ENCODE results near the gene CDC42EP1. TPM values are rescaled to one million over a fixed set of nuclear protein-coding genes. Genes with fewer than 3 reads are reported as not detected.
"Not testable (repeated sequence)": the region's sequence is repeated elsewhere in the genome, so short reads cannot be mapped to it uniquely, and the experiment has no call there.

The CDC42EP1 gene
- total RNA-seq, 1 donor from 2014 or later: 1.0 TPM

GRCh38 chr22:37525073-37525745 is 35.1 kb upstream of the CDC42EP1 start:
- peaks cover 33% of the 10 kb centered on the region for H3K27me3 Mint-ChIP-seq
- H3K4me1 Mint-ChIP-seq: peaks cover 13% of the 10 kb centered on the region
- H3K36me3 Mint-ChIP-seq (ENCODE audit: low read depth): no peaks in the 10 kb centered on the region
- no peak for DNase-seq
- intact Hi-C loops (cut with micrococcal nuclease): no loop called here
- no peak overlapping the region for H3K4me3 Mint-ChIP-seq
- H3K9me3 Mint-ChIP-seq: no peaks in the 10 kb centered on the region
- peak overlapping the region; percentile 37 for H3K27ac Mint-ChIP-seq

GRCh38 chr22:37525746-37526350 is 34.4 kb upstream of the CDC42EP1 start:
- peaks cover 13% of the 10 kb centered on the region for H3K4me1 Mint-ChIP-seq
- H3K27ac Mint-ChIP-seq: peak overlapping the region; percentile 65
- intact Hi-C loops (cut with micrococcal nuclease): no loop called here
- H3K27me3 Mint-ChIP-seq: peaks cover 29% of the 10 kb centered on the region
- DNase-seq: no peak
- no peaks in the 10 kb centered on the region for H3K36me3 Mint-ChIP-seq (ENCODE audit: low read depth)
- no peak overlapping the region for H3K4me3 Mint-ChIP-seq
- H3K9me3 Mint-ChIP-seq: no peaks in the 10 kb centered on the region

- no peak for DNase-seq
- intact Hi-C loops (cut with micrococcal nuclease): no loop called here
- peaks cover 26% of the 10 kb centered on the region for H3K27me3 Mint-ChIP-seq
- H3K9me3 Mint-ChIP-seq: no peaks in the 10 kb centered on the region
- H3K27ac Mint-ChIP-seq: no peak overlapping the region
- no peaks in the 10 kb centered on the region for H3K36me3 Mint-ChIP-seq (ENCODE audit: low read depth)
- H3K4me1 Mint-ChIP-seq: peaks cover 13% of the 10 kb centered on the region
- no peak overlapping the region for H3K4me3 Mint-ChIP-seq
These were observed 33.9 kb upstream of the CDC42EP1 start for GRCh38 chr22:37526376-37526775.

DNA sequence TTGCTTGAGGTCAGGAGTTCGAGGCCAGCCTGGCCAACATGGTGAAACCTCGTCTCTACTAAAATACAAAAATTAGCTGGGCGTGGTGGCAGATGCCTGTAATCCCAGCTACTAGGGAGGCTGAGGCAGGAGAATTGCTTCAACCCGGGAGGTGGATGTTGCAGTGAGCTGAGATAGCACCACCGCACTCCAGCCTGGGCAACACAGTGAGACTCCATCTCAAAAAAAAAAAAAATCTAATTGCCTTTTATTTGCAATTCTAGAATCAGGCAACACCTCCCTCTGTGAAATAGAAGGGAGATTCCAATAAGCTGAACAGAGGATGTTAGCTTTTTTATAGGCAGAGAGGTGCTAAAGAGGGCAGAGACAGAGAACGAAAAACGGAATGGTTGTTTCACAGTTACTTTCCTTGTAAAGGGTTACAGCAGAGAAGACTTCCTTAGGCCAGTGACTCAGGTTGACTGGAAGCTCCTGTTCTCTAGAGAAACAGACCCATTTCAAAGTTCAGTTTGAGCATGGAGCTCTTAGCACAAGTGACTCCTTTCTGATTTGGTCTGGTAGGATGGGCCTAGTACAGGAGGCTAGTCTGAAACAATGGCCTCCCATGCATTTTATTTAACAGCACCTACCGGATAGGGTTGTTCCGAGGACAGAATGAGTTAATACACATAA is 33.1 kb upstream of the CDC42EP1 start:
- H3K27ac Mint-ChIP-seq; DNase-seq; H3K4me3 Mint-ChIP-seq; H3K36me3 Mint-ChIP-seq (ENCODE audit: low read depth); H3K9me3 Mint-ChIP-seq; intact Hi-C loops (cut with micrococcal nuclease): not testable (repeated sequence)
- Mint-ChIP-seq H3K27me3 (peaks cover 19% of the 10 kb centered on the region), H3K4me1 (peaks cover 13% of the 10 kb centered on the region)

- H3K9me3 Mint-ChIP-seq; intact Hi-C loops (cut with micrococcal nuclease): not testable (repeated sequence)
These were observed 32.3 kb upstream of the CDC42EP1 start for GRCh38 chr22:37527952-37528351.

DNA sequence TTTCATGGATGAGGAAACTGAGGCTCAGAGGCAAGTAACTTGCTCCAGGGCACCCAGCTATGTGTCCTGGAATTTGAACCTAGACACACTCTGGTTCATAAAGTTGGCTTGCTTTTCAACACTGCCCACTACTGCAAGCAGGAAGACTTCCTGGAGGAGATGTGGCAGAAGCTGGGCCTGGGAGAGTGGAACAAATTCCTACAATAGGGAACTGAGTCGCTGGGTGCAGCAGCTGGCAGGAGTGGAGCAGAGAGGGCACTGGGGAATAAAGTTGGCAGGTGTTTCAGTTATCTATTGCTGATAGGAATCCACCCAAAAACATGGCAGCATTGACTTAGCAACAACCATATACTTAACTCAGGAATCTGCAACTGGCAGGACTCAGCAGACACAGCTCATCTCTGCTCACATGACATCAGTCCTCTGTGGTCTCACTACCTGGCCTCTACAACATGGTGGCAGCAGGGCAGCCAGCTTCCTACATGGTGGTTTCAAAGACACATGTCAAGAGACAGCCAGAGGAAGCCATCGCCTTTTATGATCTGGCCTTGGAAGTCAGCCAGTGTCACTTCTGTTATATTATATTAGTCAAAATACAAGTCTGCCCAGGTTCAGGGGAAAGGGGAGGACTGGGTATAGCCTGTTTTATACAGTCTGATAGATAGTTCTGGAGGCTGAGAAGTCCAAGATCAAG is 30.5 kb upstream of the CDC42EP1 start:
- DNase-seq: no peak
- H3K36me3 Mint-ChIP-seq (ENCODE audit: low read depth): no peaks in the 10 kb centered on the region
- H3K4me3 Mint-ChIP-seq: no peak overlapping the region
- H3K4me1 Mint-ChIP-seq: peaks cover 26% of the 10 kb centered on the region
- H3K9me3 Mint-ChIP-seq: no peaks in the 10 kb centered on the region
- intact Hi-C loops (cut with micrococcal nuclease): no loop called here
- H3K27me3 Mint-ChIP-seq: peaks cover 7% of the 10 kb centered on the region
- H3K27ac Mint-ChIP-seq: no peak overlapping the region

More at GRCh38 chr22:37527952-37528351, 32.3 kb upstream of the CDC42EP1 start:
- Mint-ChIP-seq H3K4me1 (peaks cover 13% of the 10 kb centered on the region), H3K27me3 (peaks cover 11% of the 10 kb centered on the region)
- not testable (repeated sequence) for H3K27ac Mint-ChIP-seq; DNase-seq; H3K36me3 Mint-ChIP-seq (ENCODE audit: low read depth); H3K4me3 Mint-ChIP-seq

DNA sequence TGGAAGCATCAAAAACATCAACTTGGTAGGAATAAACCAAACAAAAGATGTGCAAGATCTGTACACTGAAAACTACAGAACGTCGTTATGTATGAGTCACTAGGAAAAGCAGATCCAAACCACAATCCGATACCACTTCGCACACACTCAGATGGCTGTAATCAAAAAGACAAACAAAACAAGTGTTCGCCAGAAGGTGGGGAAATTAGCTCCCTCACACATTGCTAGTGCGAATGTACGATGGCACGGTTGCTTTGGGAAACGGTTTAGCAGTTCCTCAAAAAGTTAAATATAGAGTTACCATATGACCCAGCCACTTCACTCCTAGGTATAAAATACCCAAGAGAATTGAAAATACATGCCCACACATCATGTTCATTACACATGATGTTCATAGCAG is 26.3 kb upstream of the CDC42EP1 start:
- H3K36me3 Mint-ChIP-seq (ENCODE audit: low read depth): no peaks in the 10 kb centered on the region
- H3K4me1 Mint-ChIP-seq: peaks cover 27% of the 10 kb centered on the region
- intact Hi-C loops (cut with micrococcal nuclease): no loop called here
- H3K27me3 Mint-ChIP-seq: peaks cover 8% of the 10 kb centered on the region
- H3K9me3 Mint-ChIP-seq: no peaks in the 10 kb centered on the region
- DNase-seq: peak; percentile 73
- peak overlapping the region; percentile 11 for H3K4me3 Mint-ChIP-seq
- H3K27ac Mint-ChIP-seq: peak overlapping the region; percentile 65

DNA sequence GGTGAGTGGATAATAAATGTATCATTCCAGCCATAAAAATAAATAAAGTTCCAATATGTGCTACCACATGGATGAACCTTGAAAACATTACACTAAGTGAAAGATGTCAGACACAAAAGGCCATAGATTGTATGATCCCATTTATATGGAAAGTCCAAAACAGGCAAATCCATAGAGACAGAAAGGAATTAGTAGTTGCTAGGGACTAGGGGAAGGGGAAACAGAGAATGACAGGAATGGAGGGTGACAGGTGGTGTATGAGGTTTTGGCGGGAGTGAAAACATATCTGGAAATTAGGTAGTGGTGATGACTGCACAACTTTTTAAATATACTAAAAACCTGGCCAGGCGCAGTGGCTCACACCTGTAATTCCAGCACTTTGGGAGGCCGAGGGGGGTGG is 25.8 kb upstream of the CDC42EP1 start:
- H3K36me3 Mint-ChIP-seq (ENCODE audit: low read depth): no peaks in the 10 kb centered on the region

DNA sequence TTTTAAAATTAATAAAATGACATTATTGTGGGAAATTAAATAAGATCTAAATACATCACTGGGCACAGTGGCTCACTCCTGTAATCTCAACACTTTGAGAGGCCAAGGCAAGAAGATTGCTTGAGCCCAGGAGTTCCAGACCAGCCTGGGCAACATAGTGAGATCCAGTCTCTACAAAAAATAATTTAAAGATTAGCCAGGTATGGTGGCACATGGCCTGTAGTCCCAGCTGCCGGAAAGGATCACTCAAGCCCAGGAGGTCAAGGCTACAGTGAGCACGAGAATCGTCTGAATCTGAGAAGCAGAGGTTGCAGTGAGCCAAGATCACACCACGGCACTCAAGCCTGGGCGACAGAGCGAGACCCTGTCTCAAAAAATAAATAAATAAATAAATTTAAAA is 25.1 kb upstream of the CDC42EP1 start:
- Mint-ChIP-seq H3K9me3 (no peaks in the 10 kb centered on the region), H3K4me1 (peaks cover 21% of the 10 kb centered on the region), H3K27me3 (peaks cover 9% of the 10 kb centered on the region), H3K4me3 (no peak overlapping the region), H3K36me3 (ENCODE audit: low read depth) (no peaks in the 10 kb centered on the region), H3K27ac (no peak overlapping the region)
- intact Hi-C loops (cut with micrococcal nuclease): loop anchor here (5.0 kb wide), 1 partner anchor 142 kb away; the partner anchor contains the start of gene LGALS1
- DNase-seq: no peak

More for the DNA sequence above, 25.8 kb upstream of the CDC42EP1 start:
- Mint-ChIP-seq H3K27me3 (peaks cover 8% of the 10 kb centered on the region), H3K27ac (peak overlapping the region; percentile 65), H3K9me3 (no peaks in the 10 kb centered on the region), H3K4me1 (peaks cover 27% of the 10 kb centered on the region), H3K4me3 (no peak overlapping the region)
- intact Hi-C loops (cut with micrococcal nuclease): no loop called here
- no peak for DNase-seq

DNA sequence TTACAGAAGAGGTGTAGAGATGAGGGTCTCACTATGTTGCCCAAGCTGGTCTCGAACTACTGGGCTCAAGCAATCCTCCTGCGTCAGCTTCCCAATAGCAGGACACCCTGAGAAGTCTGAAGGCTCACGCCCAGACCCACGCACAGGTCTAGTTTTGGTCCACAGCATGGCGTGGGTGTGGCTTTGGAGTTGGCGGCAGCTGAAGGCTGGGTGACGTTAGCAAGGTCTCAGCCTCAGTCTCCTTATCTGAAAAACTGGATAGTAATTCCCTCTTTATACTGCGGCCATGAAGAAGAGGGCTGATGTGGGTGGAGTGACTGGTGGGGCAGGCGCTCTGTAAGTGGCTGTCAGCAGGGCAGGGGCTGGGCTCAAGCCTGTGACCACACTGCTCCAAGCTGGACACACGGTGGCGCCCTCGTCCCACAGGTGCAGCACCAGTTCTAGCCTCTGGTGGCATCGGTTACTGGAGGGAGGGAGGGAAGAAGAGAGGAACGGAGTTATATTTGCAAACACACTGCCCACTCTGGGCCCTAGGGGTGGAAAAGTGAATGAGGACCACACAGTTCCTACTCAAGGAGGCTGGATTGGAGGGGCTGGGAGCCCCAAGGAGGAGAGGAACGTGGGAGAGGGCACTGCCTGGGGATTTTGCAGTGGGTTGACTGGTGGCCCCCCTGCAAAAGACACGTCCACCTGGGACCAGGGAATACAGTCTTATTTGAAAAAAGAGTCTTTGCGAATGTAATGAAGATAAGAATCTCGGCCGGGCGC is 21.5 kb upstream of the CDC42EP1 start:
- no peaks in the 10 kb centered on the region for H3K9me3 Mint-ChIP-seq
- peaks cover 9% of the 10 kb centered on the region for H3K27me3 Mint-ChIP-seq
- intact Hi-C loops (cut with micrococcal nuclease): loop anchor here (1.0 to 5.0 kb wide), 4 partner anchors 23 to 139 kb away; partner anchors contain the start of gene LGALS1
- no peaks in the 10 kb centered on the region for H3K36me3 Mint-ChIP-seq (ENCODE audit: low read depth)
- H3K27ac Mint-ChIP-seq: peak overlapping the region; percentile 12
- DNase-seq: peak; percentile 96
- H3K4me3 Mint-ChIP-seq: peak overlapping the region; percentile 5
- peaks cover 37% of the 10 kb centered on the region for H3K4me1 Mint-ChIP-seq

GRCh38 chr22:37539790-37540189 is 20.5 kb upstream of the CDC42EP1 start:
- H3K36me3 Mint-ChIP-seq (ENCODE audit: low read depth); H3K9me3 Mint-ChIP-seq; H3K27ac Mint-ChIP-seq; DNase-seq; H3K27me3 Mint-ChIP-seq; H3K4me3 Mint-ChIP-seq: not testable (repeated sequence)
- intact Hi-C loops (cut with micrococcal nuclease): loop anchor here (1.0 to 5.0 kb wide), 2 partner anchors 28 to 138 kb away; partner anchors contain the start of gene LGALS1
- peaks cover 31% of the 10 kb centered on the region for H3K4me1 Mint-ChIP-seq

- intact Hi-C loops (cut with micrococcal nuclease): loop anchor here (1.0 kb wide), 1 partner anchor 19 kb away; no protein-coding TSS in a partner anchor
- not testable (repeated sequence) for DNase-seq; H3K9me3 Mint-ChIP-seq; H3K36me3 Mint-ChIP-seq (ENCODE audit: low read depth); H3K27me3 Mint-ChIP-seq
- H3K4me3 Mint-ChIP-seq: peak overlapping the region; percentile 21
- peaks cover 37% of the 10 kb centered on the region for H3K4me1 Mint-ChIP-seq
- H3K27ac Mint-ChIP-seq: peak overlapping the region; percentile 86
These were observed 17.9 kb upstream of the CDC42EP1 start for GRCh38 chr22:37542416-37542815.

DNA sequence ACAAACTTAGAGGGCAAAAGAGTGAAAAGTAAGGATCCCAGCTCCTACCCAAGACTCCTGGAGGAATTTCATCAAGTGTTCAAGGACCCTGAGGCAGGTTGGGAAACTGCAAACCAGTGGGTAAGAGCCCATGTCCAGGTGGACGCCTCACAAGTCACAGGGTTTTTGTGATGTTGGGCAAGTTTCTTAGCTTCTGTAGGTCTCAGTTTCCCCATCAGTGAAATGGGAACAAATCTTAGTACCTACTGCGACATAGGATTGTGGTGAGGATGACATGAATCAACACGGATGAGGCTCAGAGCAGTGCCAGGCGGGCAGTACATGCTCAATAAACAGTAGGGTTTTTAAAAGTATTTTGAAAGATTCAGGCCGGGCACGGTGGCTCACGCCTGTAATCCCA is 17.3 kb upstream of the CDC42EP1 start:
- Mint-ChIP-seq H3K27ac (peak overlapping the region; percentile 62), H3K9me3 (no peaks in the 10 kb centered on the region)
- intact Hi-C loops (cut with micrococcal nuclease): loop anchor here (1.0 kb wide), 1 partner anchor 18 kb away; no protein-coding TSS in a partner anchor

More for the DNA sequence above, 17.3 kb upstream of the CDC42EP1 start:
- no peak for DNase-seq
- Mint-ChIP-seq H3K36me3 (ENCODE audit: low read depth) (no peaks in the 10 kb centered on the region), H3K4me3 (peak overlapping the region; percentile 21), H3K4me1 (peaks cover 36% of the 10 kb centered on the region), H3K27me3 (peaks cover 7% of the 10 kb centered on the region)

All from activated CD4-positive, alpha-beta T cell treated with anti-CD3 and anti-CD28 coated beads, Interleukin-2, amount 10 ng/mL, durations not matched to agents 24 days and 14 days (primary cell).